ENCODE data around the gene DNPH1. TPM values are rescaled to one million over a fixed set of nuclear protein-coding genes. Genes with fewer than 3 reads are reported as not detected.

The DNPH1 gene
- polyA plus RNA-seq, 1 donor: 20.3 TPM

GRCh38 chr6:43180985-43181384 is 48.3 kb downstream of the DNPH1 start:
- DNase-seq: no peak

DNA sequence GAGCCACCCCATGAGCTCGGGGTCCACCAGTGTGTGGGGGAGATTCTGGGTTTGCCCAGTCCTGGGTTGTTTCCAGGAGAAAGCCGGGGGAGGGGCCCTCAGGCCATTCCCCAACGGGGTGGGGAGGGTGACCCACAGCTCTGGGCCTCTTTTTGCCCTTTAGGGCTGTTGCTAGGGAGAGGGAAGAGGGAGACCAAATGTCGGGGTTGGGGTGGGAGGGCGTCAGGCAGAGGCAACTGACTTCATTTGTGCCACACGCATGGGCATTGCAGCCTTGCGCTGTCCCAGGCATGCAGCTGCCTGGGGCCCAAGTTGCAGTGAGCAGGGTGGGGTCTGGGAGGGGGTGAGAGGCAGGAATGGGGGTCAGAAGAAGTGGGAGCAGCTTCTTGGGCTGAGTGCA is 49.2 kb downstream of the DNPH1 start:
- no peak for DNase-seq

DNA sequence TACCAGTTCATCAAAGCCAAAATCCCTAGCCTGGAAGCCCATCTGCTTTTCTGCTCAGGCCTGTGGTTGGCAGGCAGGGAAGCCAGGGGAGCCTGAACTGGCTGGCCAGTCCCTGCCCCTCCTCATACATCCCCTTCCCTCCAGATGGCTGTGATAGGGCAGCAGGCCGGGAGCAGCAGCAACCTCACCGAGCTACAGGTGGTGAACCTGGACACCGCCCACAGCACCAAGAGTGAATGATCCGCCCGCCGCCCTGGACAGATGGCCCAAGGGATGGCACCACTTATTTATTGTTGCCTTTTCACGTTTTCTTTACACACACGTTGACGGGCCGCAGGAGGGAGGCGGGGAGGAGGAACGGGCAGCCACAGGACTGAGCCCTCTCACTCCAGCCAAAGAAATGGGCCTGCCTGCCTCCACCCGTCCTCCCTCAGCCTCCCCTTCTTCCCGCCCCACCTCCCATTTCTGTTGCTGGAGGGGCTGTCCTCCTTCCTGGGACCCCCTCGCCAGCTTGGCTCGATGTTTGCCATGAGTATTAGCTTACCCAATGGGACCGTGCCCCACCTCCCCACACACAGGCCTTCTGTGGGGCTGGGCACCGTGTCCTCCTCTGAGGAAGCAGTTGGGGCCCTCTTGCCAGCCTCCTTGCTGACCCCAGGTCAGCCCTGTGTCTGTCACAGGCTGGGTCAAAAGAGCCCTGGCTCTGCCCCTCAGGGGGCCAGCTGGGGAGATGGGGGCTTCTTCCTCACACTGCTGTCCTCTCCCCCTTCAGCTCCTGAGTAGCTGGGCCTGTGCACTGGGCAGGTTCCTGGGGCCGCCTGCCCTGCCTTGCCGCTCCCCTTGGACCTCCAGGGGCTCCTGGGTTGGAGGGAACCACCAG is 50.1 kb downstream of the DNPH1 start:
- no peak for DNase-seq

DNA sequence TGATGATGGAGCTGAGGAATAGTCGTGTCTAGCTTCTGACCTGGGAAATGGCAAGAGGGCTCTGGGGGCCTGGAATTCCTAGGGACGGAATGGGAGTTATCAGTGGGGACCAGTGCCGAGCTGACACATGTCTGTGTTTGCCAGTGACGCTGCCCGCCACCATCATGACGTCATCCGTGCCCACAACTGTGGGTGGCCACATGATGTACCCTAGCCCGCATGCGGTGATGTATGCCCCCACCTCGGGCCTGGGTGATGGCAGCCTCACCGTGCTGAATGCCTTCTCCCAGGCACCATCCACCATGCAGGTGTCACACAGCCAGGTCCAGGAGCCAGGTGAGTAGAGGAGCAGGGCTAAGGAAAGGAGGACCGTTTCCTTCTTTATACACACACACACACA is 51.1 kb downstream of the DNPH1 start:
- DNase-seq: no peak

DNA sequence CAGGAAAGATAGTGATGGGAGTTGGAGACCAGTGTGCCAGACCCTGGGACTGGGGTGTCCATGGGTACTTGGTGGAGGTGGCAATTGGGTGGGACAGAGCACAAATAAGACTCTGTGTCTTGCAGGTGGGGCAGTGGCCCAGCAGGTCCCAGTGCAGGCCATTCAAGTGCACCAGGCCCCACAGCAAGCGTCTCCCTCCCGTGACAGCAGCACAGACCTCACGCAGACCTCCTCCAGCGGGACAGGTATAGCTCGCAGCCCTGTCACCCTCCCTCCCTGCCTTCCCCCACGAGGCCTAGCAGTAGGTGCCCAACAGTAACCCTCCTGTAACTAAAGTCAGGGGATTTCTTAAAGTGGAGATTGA is 52.9 kb downstream of the DNPH1 start:
- no peak for DNase-seq

DNA sequence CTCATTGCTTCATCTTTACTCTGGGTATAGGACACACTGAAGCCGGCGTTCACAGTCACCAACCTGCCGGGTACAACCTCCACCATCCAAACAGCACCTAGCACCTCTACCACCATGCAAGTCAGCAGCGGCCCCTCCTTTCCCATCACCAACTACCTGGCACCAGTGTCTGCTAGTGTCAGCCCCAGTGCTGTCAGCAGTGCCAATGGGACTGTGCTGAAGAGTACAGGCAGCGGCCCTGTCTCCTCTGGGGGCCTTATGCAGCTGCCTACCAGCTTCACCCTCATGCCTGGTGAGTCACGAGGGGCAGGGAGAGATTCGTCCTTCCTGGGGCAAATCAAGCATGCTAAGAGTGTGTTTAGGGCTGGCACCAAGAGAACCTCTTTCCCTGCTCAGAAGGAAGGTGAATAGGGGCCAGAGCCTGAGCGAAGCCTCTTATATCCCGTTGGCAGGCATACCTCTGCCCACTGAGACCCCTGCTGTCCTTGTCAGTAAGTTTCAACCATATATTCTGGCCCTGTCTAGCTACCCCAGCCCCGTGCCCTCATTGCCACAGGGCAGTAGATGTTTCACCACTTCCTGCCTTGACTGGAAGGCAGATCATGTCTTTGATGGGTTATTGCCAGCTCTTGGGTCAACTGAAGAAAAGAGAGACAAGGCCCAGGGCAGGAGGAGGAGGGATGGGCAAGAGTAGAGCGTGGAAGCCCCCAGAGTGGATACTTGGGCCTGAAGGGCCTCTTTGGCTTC is 53.4 kb downstream of the DNPH1 start:
- no peak for DNase-seq

Other genes with a start within 250 kb of the DNPH1 start
- 47.7 TPM for gene PPP2R5D, start 244.9 kb downstream of the DNPH1 start, polyA plus RNA-seq (ENCODE audit: insufficient read length)
- 38.2 TPM for gene MEA1, start 215.5 kb downstream of the DNPH1 start, polyA plus RNA-seq (ENCODE audit: insufficient read length)
- 245 TPM for gene KLHDC3, start 215.2 kb downstream of the DNPH1 start, polyA plus RNA-seq (ENCODE audit: insufficient read length)
- 43.6 TPM for gene RRP36, start 207.9 kb downstream of the DNPH1 start, polyA plus RNA-seq (ENCODE audit: insufficient read length)
- 52.6 TPM for gene CUL7, start 175.6 kb downstream of the DNPH1 start, polyA plus RNA-seq (ENCODE audit: insufficient read length)
- 45.6 TPM for gene MRPL2, start 170.0 kb downstream of the DNPH1 start, polyA plus RNA-seq (ENCODE audit: insufficient read length)
- gene KLC4, start 169.8 kb downstream of the DNPH1 start, polyA plus RNA-seq (ENCODE audit: insufficient read length): 28.5 TPM
- 53.6 TPM for gene PTK7, start 153.2 kb downstream of the DNPH1 start, polyA plus RNA-seq (ENCODE audit: insufficient read length)
- gene SRF, start 58.2 kb downstream of the DNPH1 start, polyA plus RNA-seq (ENCODE audit: insufficient read length): 48.6 TPM
- gene CUL9, start 47.3 kb downstream of the DNPH1 start, polyA plus RNA-seq (ENCODE audit: insufficient read length): 20.2 TPM
- 0.10 TPM for gene TTBK1, start 14.0 kb upstream of the DNPH1 start, polyA plus RNA-seq (ENCODE audit: insufficient read length)
- not detected for gene SLC22A7, start 68.8 kb upstream of the DNPH1 start, polyA plus RNA-seq (ENCODE audit: insufficient read length)
- 2.1 TPM for gene CRIP3, start 79.3 kb upstream of the DNPH1 start, polyA plus RNA-seq (ENCODE audit: insufficient read length)
- gene ZNF318, start 140.2 kb upstream of the DNPH1 start, polyA plus RNA-seq (ENCODE audit: insufficient read length): 15.0 TPM
- 23.4 TPM for gene ABCC10, start 198.1 kb upstream of the DNPH1 start, polyA plus RNA-seq (ENCODE audit: insufficient read length)
- 1.9 TPM for gene DLK2, start 226.1 kb upstream of the DNPH1 start, polyA plus RNA-seq (ENCODE audit: insufficient read length)
- 32.4 TPM for gene TJAP1, start 248.1 kb upstream of the DNPH1 start, polyA plus RNA-seq (ENCODE audit: insufficient read length)